GM12873 (cell line): Measurements from ENCODE around the gene ZNF385B.

Experiments used
- CTCF ChIP-seq: IDR thresholded peaks from 2 replicates; pipeline ENCODE4 v1.5.1; 2012; ENCODE audit warnings: low read depth, mild to moderate bottlenecking, moderate library complexity, low read length, control low read depth; ENCODE audit not compliant: insufficient read depth; ENCODE audit errors: missing control alignments

The ZNF385B gene

GRCh38 chr2:179788104-179788503 lies 73.3 kb downstream of the ZNF385B start:
- TF ChIP-seq CTCF: no peak

- no peak for TF ChIP-seq CTCF
These were observed 73.8 kb downstream of the ZNF385B start for GRCh38 chr2:179787601-179788000.

- no peak for TF ChIP-seq CTCF
These were observed 75.5 kb downstream of the ZNF385B start for GRCh38 chr2:179785902-179786301.

DNA sequence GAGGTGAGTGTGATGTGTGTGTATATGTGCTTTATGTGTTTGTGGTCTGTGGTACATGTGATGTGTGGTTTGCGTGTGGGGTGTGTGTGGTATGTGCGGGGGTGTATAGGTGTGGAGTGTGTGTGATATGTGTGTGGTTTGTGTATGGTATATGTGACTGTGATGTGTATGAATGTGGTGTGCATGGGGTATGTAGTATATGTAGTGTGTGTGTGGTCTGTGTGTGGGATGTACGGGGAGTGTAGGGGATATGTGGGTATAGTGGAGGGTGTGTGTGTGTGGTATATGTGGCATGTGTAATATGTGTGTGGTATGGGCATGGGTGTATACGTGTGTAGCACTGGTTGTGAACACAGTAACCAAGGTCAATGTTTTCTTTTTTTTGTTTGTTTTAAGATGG lies 87.4 kb downstream of the ZNF385B start:
- TF ChIP-seq CTCF: no peak

DNA sequence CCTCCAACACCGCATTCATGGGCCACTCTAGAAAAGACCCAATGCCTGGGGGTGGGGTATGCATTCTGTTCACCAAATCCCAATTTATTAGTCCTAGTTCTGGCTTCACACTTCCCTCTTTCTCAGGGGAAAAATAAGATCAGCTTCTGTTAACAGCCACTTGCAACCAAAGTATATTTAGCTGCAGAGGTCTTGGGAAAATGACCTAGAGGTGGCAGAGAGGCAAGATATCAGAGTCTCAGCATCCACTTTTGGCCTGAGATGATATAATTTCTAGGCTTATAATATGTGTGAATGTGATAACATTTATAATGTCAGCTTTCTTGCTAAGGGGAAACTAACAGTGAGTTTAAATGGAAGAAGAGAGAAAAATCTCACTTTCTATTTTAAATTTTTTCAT lies 89.1 kb downstream of the ZNF385B start:
- no peak for TF ChIP-seq CTCF

DNA sequence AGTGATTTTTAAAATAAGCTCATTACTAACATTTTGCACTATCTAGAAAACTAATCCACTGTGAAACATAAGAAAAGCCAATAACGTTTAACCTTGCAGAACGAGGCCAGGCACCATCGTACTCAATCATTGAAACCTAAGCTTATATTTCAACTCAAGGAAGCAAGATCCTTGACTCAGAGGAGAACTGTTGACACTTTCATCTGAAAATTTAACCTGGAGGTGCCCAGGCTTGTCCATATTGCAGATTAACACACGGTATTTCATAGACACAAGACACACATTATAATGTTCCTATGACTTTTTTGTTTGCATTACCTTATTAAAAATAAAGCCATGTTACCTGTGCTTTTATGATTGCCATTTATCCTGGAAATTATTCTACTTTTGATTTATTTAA lies 89.6 kb downstream of the ZNF385B start:
- no peak for TF ChIP-seq CTCF

- TF ChIP-seq CTCF: no peak
These were observed 91.4 kb downstream of the ZNF385B start for GRCh38 chr2:179770029-179770428.
